ENCODE data around the gene BID.

The BID gene

GRCh38 chr22:17774206-17774925, at the start of gene BID:
Gene BID (minus strand): TSS chr22:17774469. CDS start chr22:17750116, 24,353 bp downstream.
- no peak for DNase-seq (ENCODE audit: low read depth)

GRCh38 chr22:17823964-17824363, 49.7 kb upstream of the BID start:
- no peak for DNase-seq (ENCODE audit: low read depth)

- no peak for DNase-seq (ENCODE audit: low read depth)
These were observed 49.0 kb upstream of the BID start for GRCh38 chr22:17823226-17823625.

- no peak for DNase-seq (ENCODE audit: low read depth)
These were observed 47.8 kb upstream of the BID start for GRCh38 chr22:17822087-17822486.

- no peak for DNase-seq (ENCODE audit: low read depth)
These were observed 46.7 kb upstream of the BID start for GRCh38 chr22:17820879-17821439.

GRCh38 chr22:17818649-17819048, 44.4 kb upstream of the BID start:
- no peak for DNase-seq (ENCODE audit: low read depth)

GRCh38 chr22:17818180-17818579, 43.9 kb upstream of the BID start:
- no peak for DNase-seq (ENCODE audit: low read depth)

- DNase-seq (ENCODE audit: low read depth), result no peak
These were observed 43.3 kb upstream of the BID start for GRCh38 chr22:17817511-17818065.

- DNase-seq (ENCODE audit: low read depth), result no peak
These were observed 42.8 kb upstream of the BID start for GRCh38 chr22:17817079-17817478.

- no peak for DNase-seq (ENCODE audit: low read depth)
These were observed 42.4 kb upstream of the BID start for GRCh38 chr22:17816649-17817048.

- DNase-seq (ENCODE audit: low read depth), result no peak
These were observed 41.5 kb upstream of the BID start for GRCh38 chr22:17815703-17816254.

GRCh38 chr22:17814830-17815229, 40.6 kb upstream of the BID start:
- no peak for DNase-seq (ENCODE audit: low read depth)

GRCh38 chr22:17814084-17814483, 39.8 kb upstream of the BID start:
- DNase-seq (ENCODE audit: low read depth), result no peak

- DNase-seq (ENCODE audit: low read depth), result no peak
These were observed 36.9 kb upstream of the BID start for GRCh38 chr22:17811119-17811518.

GRCh38 chr22:17810570-17811116, 36.4 kb upstream of the BID start:
- DNase-seq (ENCODE audit: low read depth), result no peak

GRCh38 chr22:17808693-17809403, 34.6 kb upstream of the BID start:
- no peak for DNase-seq (ENCODE audit: low read depth)

GRCh38 chr22:17807578-17808410, 33.5 kb upstream of the BID start:
- DNase-seq (ENCODE audit: low read depth), result no peak

GRCh38 chr22:17807086-17807485, 32.8 kb upstream of the BID start:
- DNase-seq (ENCODE audit: low read depth), result no peak

GRCh38 chr22:17806437-17806836, 32.2 kb upstream of the BID start:
- no peak for DNase-seq (ENCODE audit: low read depth)

GRCh38 chr22:17804331-17805080, 30.2 kb upstream of the BID start:
- no peak for DNase-seq (ENCODE audit: low read depth)
